Ovary (tissue), 9 donors: ENCODE data around the gene CELF1. TPM values are rescaled to one million over a fixed set of nuclear protein-coding genes. Genes with fewer than 3 reads are reported as not detected.

Experiments
- DNase-seq, 5 donors: peaks; one replicate each; pipeline ENCODE4 v3.0.0-alpha.2; 2019 to 2020
- H3K27ac ChIP-seq, 2 donors: fragments of 200-600 bp; one replicate each; pipeline versions ENCODE4 v1.5.1 to v1.8.0; 2019 to 2022
- H3K27me3 ChIP-seq: fragments of 200-600 bp; one replicate; pipeline ENCODE4 v1.8.0; 2022
- H3K36me3 ChIP-seq: fragments of 200-600 bp; sonication (generic); one replicate; pipeline ENCODE4 v1.5.1; 2019
- H3K4me1 ChIP-seq: one replicate; pipeline ENCODE4 v1.8.1; 2013; ENCODE audit warnings: mild to moderate bottlenecking, moderate library complexity; ENCODE audit not compliant: insufficient read depth
- H3K4me3 ChIP-seq: fragments of 200-600 bp; sonication (generic); one replicate; pipeline ENCODE4 v1.5.1; 2017
- H3K9me3 ChIP-seq, 2 donors: fragments of 200-600 bp in 1 of 2; sonication (generic) in 1 of 2; one replicate each; pipeline versions ENCODE4 v1.5.1 to v1.8.1; 2013 to 2019; ENCODE audit warnings: mild to moderate bottlenecking in 1 of 2, moderate library complexity in 1 of 2
- EP300 ChIP-seq: sonication (generic); formaldehyde crosslinking; IDR thresholded peaks from one replicate; pipeline ENCODE4 v1.6.1; 2017; ENCODE audit warnings: antibody characterized with exemption
- POLR2A ChIP-seq: fragments of 450-650 bp; IDR thresholded peaks from one replicate; pipeline ENCODE4 v1.6.1; 2017; ENCODE audit warnings: antibody characterized with exemption, mild to moderate bottlenecking, moderate library complexity
- WGBS, 3 donors: extraction: QIAGEN DNeasy Blood & Tissue Kit in 1 of 3; methylation state at CpG; one replicate each; pipeline versions ENCODE4 v1.1.5 to v1.1.7; 2013 to 2017; 5-methylcytosine and 5-hydroxymethylcytosine counted together
- intact Hi-C, 4 donors: fragments of 100-400 bp; cut with DNase I; formaldehyde crosslinking; loops; one replicate each; pipeline versions ENCODE4 v1.11.0 to v1.15.1; 2022 to 2023
- polyA plus RNA-seq, 2 donors: library from polyadenylated mRNA; stranded (reverse); fragments of 200-250 nt in 1 of 2; fragments of 350-450 nt in 1 of 2; fragmentation: Illumina TruSeq in 1 of 2; extraction: RNeasy Lipid Tissue Mini Kit (QIAGEN cat#74804) in 1 of 2; gene quantifications; one replicate each; pipeline ENCODE4 v1.2.3, GENCODE V29; 2013 to 2014
- total RNA-seq, 7 donors: library from RNA; depleted of rRNA in 2 of 7; stranded (reverse); fragments of >200 nt in 2 of 7; fragmentation: NEBNext Ultra II Directional in 3 of 7; extraction: Animal tissue kit (Norgen Biotek cat#: 25700) in 3 of 7; gene quantifications; one replicate each; pipeline versions ENCODE4 v1.1.0 to v1.2.4, GENCODE V29; 2016 to 2023
- TF ChIP-seq, protein P1 (sequence below), 3 donors: fragments of 450-650 bp in 2 of 3; fragments of 200-600 bp in 1 of 3; IDR thresholded peaks; one replicate each; pipeline versions ENCODE4 v1.5.1 to v1.8.0; 2016 to 2022; ENCODE audit warnings: antibody characterized with exemption in 3 of 3, mild to moderate bottlenecking in 1 of 3
- donor health status: DM: no; HTN: no; CAD: no; lungs with moderate emphysema.
- donor health status: DM: no; HTN: no; CAD: no.
- donor health status: Bipolar disorder and iron deficiency.
- donor health status: DM: yes; HTN: yes; CAD: no.
- donor health status: DM: no; HTN: no; CAD: no.
- donor health status: DM: yes; HTN: yes; CAD: no.

CELF1 gene
- total and polyA plus RNA-seq, 9 donors: 25.0 to 109 (median 71.5) TPM

- H3K4me3 ChIP-seq: no peak overlapping the region
- no peaks in the 10 kb centered on the region for H3K27me3 ChIP-seq
- H3K4me1 ChIP-seq: peaks cover 3% of the 10 kb centered on the region
- no peaks in the 10 kb centered on the region for H3K36me3 ChIP-seq
- no peaks in the 10 kb centered on the region for H3K9me3 ChIP-seq
- no peak overlapping the region for H3K27ac ChIP-seq
- no peak for DNase-seq
- WGBS, 3 donors: 59 to 73% (median 60%) methylated on average over 4 of the region's 4 CpGs
- TF ChIP-seq, protein P1, sequence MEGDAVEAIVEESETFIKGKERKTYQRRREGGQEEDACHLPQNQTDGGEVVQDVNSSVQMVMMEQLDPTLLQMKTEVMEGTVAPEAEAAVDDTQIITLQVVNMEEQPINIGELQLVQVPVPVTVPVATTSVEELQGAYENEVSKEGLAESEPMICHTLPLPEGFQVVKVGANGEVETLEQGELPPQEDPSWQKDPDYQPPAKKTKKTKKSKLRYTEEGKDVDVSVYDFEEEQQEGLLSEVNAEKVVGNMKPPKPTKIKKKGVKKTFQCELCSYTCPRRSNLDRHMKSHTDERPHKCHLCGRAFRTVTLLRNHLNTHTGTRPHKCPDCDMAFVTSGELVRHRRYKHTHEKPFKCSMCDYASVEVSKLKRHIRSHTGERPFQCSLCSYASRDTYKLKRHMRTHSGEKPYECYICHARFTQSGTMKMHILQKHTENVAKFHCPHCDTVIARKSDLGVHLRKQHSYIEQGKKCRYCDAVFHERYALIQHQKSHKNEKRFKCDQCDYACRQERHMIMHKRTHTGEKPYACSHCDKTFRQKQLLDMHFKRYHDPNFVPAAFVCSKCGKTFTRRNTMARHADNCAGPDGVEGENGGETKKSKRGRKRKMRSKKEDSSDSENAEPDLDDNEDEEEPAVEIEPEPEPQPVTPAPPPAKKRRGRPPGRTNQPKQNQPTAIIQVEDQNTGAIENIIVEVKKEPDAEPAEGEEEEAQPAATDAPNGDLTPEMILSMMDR (IDR thresholded peaks at IDR 0.05): no peak
- TF ChIP-seq POLR2A: no peak
- no peak for TF ChIP-seq EP300
- intact Hi-C loops: no loop called here
These were observed 54.3 kb downstream of the CELF1 start for GRCh38 chr11:47498584-47499152.

DNA sequence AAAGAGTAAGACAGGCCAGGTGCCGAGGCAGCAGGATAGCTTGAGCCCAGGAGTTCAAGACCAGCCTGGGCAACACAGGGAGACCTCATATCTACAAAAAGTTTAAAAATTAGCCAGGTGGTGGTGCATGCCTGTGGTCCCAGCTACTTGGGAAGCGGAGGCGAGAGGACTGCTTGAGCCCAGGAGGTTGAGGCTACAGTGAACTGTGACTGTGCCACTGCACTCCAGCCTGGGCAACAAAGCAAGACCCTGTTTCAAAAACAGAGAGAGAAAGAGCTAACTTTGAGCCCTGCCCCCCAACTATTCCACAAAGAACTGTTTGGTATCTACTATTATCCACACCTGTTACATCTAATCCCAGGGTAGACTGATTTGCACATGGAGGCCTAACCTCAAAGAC is 54.8 kb downstream of the CELF1 start:
- intact Hi-C loops: no loop called here
- Histone ChIP-seq H3K4me3 (no peak overlapping the region), H3K27me3 (no peaks in the 10 kb centered on the region), H3K9me3 (no peaks in the 10 kb centered on the region), H3K27ac (no peak overlapping the region), H3K4me1 (peaks cover 3% of the 10 kb centered on the region), H3K36me3 (no peaks in the 10 kb centered on the region)
- WGBS, 3 donors: 96 to 99% (median 98%) methylated on average over 3 of the region's 3 CpGs
- DNase-seq: no peak
- TF ChIP-seq, protein P1 (IDR thresholded peaks at IDR 0.05): no peak
- TF ChIP-seq POLR2A (no peak), EP300 (no peak)

DNA sequence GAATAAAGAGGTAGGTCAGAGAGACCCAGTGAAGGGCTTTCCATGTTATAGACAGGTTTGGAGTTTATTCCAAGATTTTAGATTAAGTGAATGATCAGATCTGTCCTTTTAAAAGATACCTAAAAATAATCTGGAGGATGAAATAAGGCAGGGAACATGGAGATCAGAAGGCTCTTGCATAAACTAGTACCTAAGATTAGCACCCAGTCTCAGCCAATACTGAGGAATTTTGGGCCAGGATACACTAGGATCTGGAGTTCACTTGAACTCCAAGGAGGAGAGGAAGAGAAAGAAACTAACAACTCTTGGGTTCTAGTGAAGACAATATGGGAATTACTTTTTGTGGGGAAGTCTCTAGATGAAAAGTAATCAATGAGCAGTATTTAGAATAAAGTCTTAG is 56.1 kb downstream of the CELF1 start:
- intact Hi-C loops: no loop called here
- H3K27ac ChIP-seq: no peak overlapping the region

GRCh38 chr11:47495856-47496217 is 57.1 kb downstream of the CELF1 start:
- Histone ChIP-seq H3K4me3 (no peak overlapping the region), H3K27ac (no peak overlapping the region), H3K4me1 (peaks cover 3% of the 10 kb centered on the region), H3K27me3 (no peaks in the 10 kb centered on the region), H3K36me3 (no peaks in the 10 kb centered on the region), H3K9me3 (no peaks in the 10 kb centered on the region)
- no peak for DNase-seq
- 48 to 72% (median 63%) methylated on average over 1 of the region's 1 CpG for WGBS, 3 donors
- TF ChIP-seq POLR2A: no peak
- TF ChIP-seq, protein P1 (IDR thresholded peaks at IDR 0.05): no peak
- TF ChIP-seq EP300: no peak
- intact Hi-C loops: no loop called here

More for the DNA sequence above, 56.1 kb downstream of the CELF1 start:
- TF ChIP-seq EP300: no peak
- TF ChIP-seq, protein P1 (IDR thresholded peaks at IDR 0.05): no peak
- no peak for TF ChIP-seq POLR2A
- no peak for DNase-seq
- Histone ChIP-seq H3K4me1 (peaks cover 3% of the 10 kb centered on the region), H3K4me3 (no peak overlapping the region), H3K27me3 (no peaks in the 10 kb centered on the region), H3K9me3 (no peaks in the 10 kb centered on the region), H3K36me3 (no peaks in the 10 kb centered on the region)
